ENCODE results near the gene IL18BP. TPM values are rescaled to one million over a fixed set of nuclear protein-coding genes. Genes with fewer than 3 reads are reported as not detected.

The IL18BP gene
- total RNA-seq, 2 donors from 2014 or later = 3.1 to 13.9 TPM

DNA sequence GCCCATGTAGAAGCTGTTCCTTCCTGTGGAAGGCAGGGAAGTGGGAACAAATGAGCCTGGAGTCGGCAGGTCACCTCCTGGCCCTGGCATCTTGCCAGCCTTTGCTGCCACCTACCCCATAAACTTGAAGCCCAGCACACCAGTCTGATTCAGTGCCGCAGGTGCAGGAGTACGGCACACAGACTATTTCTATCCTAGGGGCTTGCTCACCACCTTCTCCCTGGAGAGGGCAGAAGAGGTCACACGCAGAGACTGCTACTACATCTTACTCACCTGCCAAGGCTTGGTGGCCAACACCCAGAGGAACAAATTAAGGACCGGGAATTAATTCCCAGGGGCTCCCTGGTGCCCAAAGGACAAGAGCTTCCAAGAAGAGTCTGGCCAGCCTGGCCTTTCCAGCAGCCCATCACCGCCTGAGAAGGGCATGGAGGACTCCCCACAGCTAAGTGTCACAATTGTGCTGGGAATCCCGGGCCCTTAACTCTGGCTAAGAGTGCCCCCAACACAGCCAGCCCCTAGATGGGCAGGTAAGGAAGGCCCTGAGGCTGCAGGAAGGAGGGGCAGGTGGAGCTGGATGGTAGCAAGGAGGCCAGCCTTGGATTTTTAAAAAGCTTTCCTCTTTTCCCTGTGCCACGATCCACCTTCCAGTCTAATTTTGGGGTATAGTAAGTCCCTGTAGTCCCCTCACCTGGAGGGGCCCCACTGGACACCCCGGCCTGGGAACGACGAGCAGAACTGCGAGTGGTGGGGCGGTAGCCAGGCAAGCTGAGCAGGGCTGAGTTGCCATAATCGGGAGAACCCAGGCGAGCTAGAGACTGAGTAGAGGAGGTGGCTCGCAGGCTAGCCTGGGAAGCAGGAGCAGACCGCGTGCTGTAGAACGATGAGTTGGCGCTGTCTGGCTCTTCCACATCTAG is 6.9 kb downstream of the IL18BP start:
- H3K27me3 ChIP-seq (replicated peaks; ENCODE audit: insufficient read depth) = no peaks in the 10 kb centered on the region
- H3K4me3 ChIP-seq = no peak overlapping the region
- DNase-seq (ENCODE audit: low spot score) = no peak
- no peak for TF ChIP-seq POLR2AphosphoS5 (IDR thresholded peaks at IDR 0.05)
- peaks cover 57 to 66% of the 10 kb centered on the region in 2 donors for H3K36me3 ChIP-seq
- no peaks in the 10 kb centered on the region for H3K9me3 ChIP-seq
- intact Hi-C loops (cut with DNase I) = no loop called here
- no peak overlapping the region for H3K27ac ChIP-seq
- 74% methylated on average over 20 of the region's 20 CpGs for WGBS
- peaks cover 3% of the 10 kb centered on the region for H3K4me1 ChIP-seq (replicated peaks)

DNA sequence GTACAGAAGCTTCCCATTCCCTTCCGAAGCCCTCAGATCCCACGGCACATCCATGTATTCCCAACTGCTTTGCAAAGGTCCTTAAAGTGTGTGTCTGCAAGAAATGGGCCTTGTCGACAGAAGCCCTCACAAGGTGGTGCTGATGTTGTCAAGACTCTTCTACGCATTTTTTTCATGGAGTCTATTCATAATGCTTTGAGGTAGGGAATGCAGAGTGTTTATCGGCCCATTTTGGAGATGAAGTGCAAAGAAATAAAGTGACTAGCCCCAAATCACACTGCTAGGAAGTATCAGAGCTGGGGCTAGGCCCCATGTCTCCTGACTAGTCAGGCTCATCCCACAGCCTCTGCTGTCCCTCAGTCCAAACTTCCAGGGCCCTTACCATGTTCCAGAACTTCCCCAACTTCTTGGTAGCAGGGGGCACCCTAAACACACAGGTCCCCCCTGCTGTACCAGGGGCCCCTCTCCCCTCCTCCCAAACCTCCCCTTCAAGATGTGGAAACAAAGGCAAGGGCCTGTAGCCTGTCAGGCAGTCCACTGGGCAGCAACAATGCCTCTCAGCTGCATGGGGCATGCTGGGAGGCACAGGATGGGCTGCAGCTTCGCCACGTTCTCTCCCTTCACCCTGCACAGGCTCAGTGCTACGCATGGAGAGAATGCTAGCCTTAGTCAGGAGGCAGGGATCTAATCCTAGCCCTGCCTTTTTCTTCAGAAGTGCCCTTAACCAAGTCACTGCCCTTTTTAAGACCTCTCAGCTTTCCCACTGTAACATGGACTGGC is 7.8 kb downstream of the IL18BP start:
- intact Hi-C loops (cut with DNase I) = no loop called here
- H3K36me3 ChIP-seq = peaks cover 63 to 72% of the 10 kb centered on the region in 2 donors
- WGBS = 77% methylated on average over 8 of the region's 8 CpGs

DNA sequence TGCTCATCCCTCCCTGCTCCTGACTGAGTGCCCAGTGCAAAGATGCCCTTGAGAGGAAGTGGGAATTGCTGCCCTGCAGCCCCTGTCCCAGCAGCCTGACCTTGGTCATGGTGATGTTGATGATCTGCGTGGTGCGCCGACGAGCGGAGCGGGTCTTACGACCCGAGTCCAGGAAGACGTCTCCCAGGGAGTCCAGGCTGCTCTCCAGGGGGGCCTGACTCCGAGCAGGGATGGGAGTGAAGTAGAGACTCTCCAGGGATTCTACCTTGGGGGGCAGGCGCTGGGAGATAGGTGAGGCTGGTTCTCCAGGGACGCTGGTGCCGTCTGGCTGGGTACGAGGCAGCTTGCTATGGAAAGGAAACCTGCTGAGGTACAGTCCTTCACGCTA is 8.4 kb downstream of the IL18BP start:
- intact Hi-C loops (cut with DNase I) = no loop called here
- TF ChIP-seq, protein P1, sequence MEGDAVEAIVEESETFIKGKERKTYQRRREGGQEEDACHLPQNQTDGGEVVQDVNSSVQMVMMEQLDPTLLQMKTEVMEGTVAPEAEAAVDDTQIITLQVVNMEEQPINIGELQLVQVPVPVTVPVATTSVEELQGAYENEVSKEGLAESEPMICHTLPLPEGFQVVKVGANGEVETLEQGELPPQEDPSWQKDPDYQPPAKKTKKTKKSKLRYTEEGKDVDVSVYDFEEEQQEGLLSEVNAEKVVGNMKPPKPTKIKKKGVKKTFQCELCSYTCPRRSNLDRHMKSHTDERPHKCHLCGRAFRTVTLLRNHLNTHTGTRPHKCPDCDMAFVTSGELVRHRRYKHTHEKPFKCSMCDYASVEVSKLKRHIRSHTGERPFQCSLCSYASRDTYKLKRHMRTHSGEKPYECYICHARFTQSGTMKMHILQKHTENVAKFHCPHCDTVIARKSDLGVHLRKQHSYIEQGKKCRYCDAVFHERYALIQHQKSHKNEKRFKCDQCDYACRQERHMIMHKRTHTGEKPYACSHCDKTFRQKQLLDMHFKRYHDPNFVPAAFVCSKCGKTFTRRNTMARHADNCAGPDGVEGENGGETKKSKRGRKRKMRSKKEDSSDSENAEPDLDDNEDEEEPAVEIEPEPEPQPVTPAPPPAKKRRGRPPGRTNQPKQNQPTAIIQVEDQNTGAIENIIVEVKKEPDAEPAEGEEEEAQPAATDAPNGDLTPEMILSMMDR (IDR thresholded peaks at IDR 0.05) = no peak
- TF ChIP-seq POLR2AphosphoS5 (IDR thresholded peaks at IDR 0.05) = no peak
- no peak for TF ChIP-seq POLR2A (IDR thresholded peaks at IDR 0.05)
- 89% methylated on average over 15 of the region's 15 CpGs for WGBS
- H3K4me3 ChIP-seq = no peak overlapping the region
- no peaks in the 10 kb centered on the region for H3K27me3 ChIP-seq (replicated peaks; ENCODE audit: insufficient read depth)
- H3K4me1 ChIP-seq (replicated peaks) = no peaks in the 10 kb centered on the region
- H3K27ac ChIP-seq = no peak overlapping the region
- no peak for DNase-seq (ENCODE audit: low spot score)
- peaks cover 63 to 72% of the 10 kb centered on the region in 2 donors for H3K36me3 ChIP-seq
- no peaks in the 10 kb centered on the region for H3K9me3 ChIP-seq

More for the DNA sequence above, 7.8 kb downstream of the IL18BP start:
- no peaks in the 10 kb centered on the region for H3K27me3 ChIP-seq (replicated peaks; ENCODE audit: insufficient read depth)
- H3K27ac ChIP-seq = no peak overlapping the region
- H3K9me3 ChIP-seq = no peaks in the 10 kb centered on the region
- no peak for DNase-seq (ENCODE audit: low spot score)
- TF ChIP-seq POLR2A (IDR thresholded peaks at IDR 0.05) (no peak), POLR2AphosphoS5 (IDR thresholded peaks at IDR 0.05) (no peak)
- TF ChIP-seq, protein P1 (IDR thresholded peaks at IDR 0.05) = no peak
- no peaks in the 10 kb centered on the region for H3K4me1 ChIP-seq (replicated peaks)
- no peak overlapping the region for H3K4me3 ChIP-seq

DNA sequence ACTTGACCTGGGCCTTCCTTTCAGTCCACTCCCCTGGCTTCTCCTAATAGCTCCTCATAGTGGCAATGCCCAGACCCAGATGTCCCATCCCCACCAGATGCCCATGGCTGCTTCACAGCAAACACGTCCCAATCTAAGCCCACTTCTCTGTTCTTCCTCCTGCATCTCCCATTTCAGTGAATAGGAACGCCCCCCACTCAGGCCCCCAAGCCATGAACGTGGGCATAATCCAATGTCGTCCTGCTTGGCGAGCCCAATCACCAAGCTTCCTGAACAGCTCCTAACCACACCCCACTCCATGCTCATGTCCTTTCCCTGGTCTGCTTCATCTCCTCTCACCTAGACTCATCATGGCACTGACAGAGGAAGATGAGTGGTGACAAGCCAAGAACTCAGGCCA is 8.9 kb downstream of the IL18BP start:
- H3K36me3 ChIP-seq = peaks cover 64 to 72% of the 10 kb centered on the region in 2 donors
- H3K27me3 ChIP-seq (replicated peaks; ENCODE audit: insufficient read depth) = no peaks in the 10 kb centered on the region
- H3K4me3 ChIP-seq = no peak overlapping the region
- no peak for DNase-seq (ENCODE audit: low spot score)
- no peak for TF ChIP-seq POLR2AphosphoS5 (IDR thresholded peaks at IDR 0.05)
- TF ChIP-seq POLR2A (IDR thresholded peaks at IDR 0.05) = no peak
- TF ChIP-seq, protein P1 (IDR thresholded peaks at IDR 0.05) = no peak
- WGBS = 78% methylated on average over 5 of the region's 5 CpGs
- peaks cover under 1% of the 10 kb centered on the region for H3K4me1 ChIP-seq (replicated peaks)
- intact Hi-C loops (cut with DNase I) = no loop called here
- H3K27ac ChIP-seq = no peak overlapping the region
- H3K9me3 ChIP-seq = no peaks in the 10 kb centered on the region

DNA sequence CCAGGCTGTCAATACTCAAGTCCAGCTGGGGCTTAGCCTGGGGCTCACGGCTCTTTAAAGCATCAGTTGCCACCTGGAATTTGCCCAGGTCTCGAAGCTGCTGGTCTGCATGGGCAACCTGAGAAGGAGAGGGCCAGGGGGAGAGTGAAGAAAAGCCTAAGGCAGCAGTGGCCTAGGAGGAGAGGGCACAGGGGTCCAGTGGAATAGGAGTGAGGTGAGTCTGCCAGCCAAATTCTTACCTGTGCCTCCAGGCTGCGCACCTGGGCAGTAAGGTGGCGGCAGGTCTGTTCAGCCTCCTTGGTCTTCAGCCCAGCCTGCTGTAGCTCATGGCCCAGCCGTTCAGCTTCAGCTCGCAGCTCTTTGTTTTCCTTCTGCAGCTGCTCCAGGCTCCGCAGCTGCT is 10.0 kb downstream of the IL18BP start:
- no peaks in the 10 kb centered on the region for H3K9me3 ChIP-seq
- no peak overlapping the region for H3K4me3 ChIP-seq
- H3K27me3 ChIP-seq (replicated peaks; ENCODE audit: insufficient read depth) = no peaks in the 10 kb centered on the region
- WGBS = 66% methylated on average over 7 of the region's 7 CpGs
- H3K36me3 ChIP-seq = peaks cover 64 to 70% of the 10 kb centered on the region in 2 donors
- intact Hi-C loops (cut with DNase I) = no loop called here
- H3K27ac ChIP-seq = no peak overlapping the region
- no peak for TF ChIP-seq POLR2A (IDR thresholded peaks at IDR 0.05)
- TF ChIP-seq POLR2AphosphoS5 (IDR thresholded peaks at IDR 0.05) = no peak
- TF ChIP-seq, protein P1 (IDR thresholded peaks at IDR 0.05) = no peak
- peaks cover 10% of the 10 kb centered on the region for H3K4me1 ChIP-seq (replicated peaks)
- no peak for DNase-seq (ENCODE audit: low spot score)

Measured in prostate gland (tissue), 2 donors.